Astrocyte of the cerebellum (primary cell): ENCODE results near the gene TOR4A.

Experiments
- DNase-seq: peaks from one replicate; pipeline ENCODE4 v3.0.0-alpha.2; 2011; ENCODE audit warnings: low read depth
- H3K4me3 ChIP-seq: 2 replicates; pipeline ENCODE4 v1.5.1; 2011; ENCODE audit warnings: mild to moderate bottlenecking, low read depth, low read length, moderate library complexity
- in situ Hi-C: cut with HindIII; loops from 2 replicates; pipeline ENCODE4 v1.10.0; 2017; ENCODE audit warnings: low sequenced_read_pairs
- TF ChIP-seq, protein P1 (sequence below): IDR thresholded peaks from 2 replicates; pipeline ENCODE4 v1.5.1; 2012; ENCODE audit warnings: low read length, low read depth, moderate library complexity, mild to moderate bottlenecking; ENCODE audit errors: missing control alignments

TOR4A gene

DNA sequence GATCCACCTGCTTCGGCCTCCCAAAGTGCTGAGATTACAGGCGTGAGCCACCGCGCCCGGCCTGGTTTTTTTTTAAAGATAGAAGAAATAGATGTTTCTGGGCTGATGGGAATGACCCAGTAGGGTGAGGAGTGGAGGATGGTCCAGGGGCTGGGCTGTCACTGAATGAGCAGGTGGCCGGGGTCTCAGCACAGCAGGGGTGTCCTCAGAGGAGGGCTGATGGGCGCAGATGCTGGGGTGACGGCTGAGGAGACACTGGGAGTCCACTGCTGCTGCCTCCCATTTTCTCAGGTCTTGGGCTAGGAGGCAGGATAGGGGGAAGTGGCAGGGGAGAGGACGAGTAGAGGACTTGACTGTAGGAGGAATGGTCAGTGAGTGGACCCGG is 2.3 kb upstream of the TOR4A start:
- no peak for DNase-seq

DNA sequence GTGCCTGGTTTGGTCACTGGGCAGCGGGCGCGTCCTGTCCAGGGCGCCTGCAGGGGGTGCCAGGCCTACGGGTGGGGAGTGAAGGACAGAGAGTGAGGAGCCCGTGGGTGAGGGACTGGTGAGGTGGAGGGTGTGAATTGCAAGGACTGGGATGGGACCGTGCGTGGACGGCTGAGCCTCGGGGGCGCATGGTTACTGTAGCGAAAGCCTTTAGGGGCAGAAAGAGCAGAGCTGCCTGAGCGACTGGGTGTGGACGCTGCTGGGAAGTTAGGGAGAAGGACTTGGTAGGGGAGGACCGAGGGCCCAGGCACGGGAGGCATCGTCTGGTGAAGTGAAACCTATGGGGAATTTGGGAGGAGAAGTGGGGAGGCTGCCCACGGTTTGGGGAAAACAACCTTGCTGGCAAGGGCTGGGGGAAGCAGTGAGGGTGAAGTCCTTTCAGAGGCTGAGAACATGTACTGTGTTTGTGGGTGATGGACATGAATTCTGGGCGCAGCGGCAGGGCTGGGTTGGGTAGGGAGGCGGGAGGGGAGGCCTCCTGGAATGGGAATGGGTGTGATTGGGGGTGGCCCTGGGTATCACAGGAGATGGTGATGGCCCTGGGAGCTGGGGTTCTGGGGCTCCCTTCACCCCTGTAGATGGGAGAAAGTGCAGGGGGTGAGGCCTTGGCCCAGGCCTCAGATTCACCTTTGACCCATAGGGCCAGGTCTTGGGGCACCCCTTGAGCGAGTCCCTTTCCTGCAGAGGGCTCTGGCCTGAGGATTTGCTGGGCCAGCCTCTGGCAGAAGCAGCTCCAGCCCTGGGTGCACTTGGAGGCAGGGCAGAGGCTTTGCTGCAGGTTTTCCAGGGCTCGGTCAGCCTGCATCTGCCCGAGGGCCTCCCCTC is 1.7 kb upstream of the TOR4A start:
- DNase-seq: no peak
- in situ Hi-C loops: no loop called here

More for the DNA sequence above, 2.3 kb upstream of the TOR4A start:
- in situ Hi-C loops: no loop called here
- TF ChIP-seq, protein P1, sequence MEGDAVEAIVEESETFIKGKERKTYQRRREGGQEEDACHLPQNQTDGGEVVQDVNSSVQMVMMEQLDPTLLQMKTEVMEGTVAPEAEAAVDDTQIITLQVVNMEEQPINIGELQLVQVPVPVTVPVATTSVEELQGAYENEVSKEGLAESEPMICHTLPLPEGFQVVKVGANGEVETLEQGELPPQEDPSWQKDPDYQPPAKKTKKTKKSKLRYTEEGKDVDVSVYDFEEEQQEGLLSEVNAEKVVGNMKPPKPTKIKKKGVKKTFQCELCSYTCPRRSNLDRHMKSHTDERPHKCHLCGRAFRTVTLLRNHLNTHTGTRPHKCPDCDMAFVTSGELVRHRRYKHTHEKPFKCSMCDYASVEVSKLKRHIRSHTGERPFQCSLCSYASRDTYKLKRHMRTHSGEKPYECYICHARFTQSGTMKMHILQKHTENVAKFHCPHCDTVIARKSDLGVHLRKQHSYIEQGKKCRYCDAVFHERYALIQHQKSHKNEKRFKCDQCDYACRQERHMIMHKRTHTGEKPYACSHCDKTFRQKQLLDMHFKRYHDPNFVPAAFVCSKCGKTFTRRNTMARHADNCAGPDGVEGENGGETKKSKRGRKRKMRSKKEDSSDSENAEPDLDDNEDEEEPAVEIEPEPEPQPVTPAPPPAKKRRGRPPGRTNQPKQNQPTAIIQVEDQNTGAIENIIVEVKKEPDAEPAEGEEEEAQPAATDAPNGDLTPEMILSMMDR: no peak
- H3K4me3 ChIP-seq: no peak overlapping the region

DNA sequence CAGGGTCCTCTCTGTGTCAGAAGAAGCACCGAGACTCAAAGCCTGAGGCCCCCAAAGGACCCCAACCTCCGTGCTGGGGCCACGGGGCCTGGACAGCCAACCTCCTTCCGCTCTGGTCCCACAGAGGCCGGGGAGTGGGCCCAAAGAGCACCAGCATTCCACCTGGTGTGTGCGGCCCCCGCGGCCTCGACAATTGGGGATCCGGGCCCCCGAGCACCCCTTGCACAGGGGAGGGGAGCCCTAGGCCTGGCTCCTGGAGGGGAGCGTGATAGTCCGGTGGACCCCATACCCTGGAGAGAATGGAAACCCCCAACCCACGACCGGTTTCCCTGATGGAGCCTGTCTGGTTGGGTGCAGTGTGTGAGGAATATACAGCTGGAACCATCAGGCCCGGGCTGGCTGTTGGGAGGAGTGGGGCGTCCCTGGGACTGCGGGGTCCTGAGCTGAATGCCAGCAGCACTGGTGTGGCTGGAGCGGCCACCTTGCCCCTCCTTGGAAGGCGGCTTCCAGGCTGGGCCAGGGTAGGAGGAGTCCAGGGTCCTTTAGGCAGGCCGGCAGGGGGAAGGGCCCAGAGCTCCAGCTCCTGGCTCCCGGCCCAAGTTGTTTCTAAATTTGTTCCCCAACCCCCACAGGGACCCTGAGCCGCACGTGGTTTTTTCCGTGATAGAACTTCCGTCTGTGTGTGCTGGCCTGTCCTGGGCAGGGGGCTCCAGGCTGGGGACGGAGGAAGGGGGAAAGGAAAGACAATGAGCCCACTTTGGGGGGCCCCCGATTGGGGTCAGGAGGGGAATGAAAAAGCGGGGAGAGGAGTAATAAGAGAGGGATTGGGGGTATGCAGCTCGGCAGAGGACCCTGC is 825 bp upstream of the TOR4A start:
- peak overlapping the region; percentile 62 for H3K4me3 ChIP-seq
- DNase-seq: no peak
- TF ChIP-seq, protein P1: no peak
- in situ Hi-C loops: no loop called here

More for the DNA sequence above, 1.7 kb upstream of the TOR4A start:
- no peak overlapping the region for H3K4me3 ChIP-seq
- TF ChIP-seq, protein P1: no peak

DNA sequence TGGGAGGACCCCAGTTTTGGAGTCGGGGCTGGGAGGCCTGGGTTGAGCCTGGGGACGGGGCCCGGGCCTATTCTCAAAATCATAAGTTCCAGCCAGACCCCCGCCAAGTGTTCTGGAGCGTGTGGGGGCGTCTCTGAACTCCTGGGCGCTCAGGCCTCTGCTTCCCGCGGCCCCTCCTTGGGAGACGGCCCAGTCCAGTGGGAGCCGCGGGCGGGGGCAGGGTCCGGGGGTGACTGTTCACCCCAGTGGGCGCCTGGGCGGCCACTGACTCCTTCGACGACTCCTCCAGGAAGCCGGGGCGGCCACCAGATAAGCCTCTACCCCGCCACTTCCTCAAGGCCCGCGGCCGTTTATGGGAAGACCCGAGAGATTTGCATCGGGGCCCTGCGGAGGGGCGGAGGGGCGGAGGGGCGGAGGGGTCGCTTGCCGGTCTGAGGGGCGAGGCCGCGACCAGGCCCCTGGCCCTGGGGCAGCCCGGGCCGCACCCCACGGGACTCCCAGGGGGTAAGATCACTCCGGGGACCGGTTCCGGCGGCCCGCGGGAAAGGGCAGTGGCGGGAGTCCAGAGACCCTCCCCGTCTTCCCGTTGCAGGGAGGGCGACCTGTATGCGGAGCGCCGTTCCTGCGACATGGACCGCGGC is 655 bp downstream of the TOR4A start:
- in situ Hi-C loops: no loop called here
- H3K4me3 ChIP-seq: peak overlapping the region; percentile 62
- no peak for DNase-seq
- TF ChIP-seq, protein P1: no peak

DNA sequence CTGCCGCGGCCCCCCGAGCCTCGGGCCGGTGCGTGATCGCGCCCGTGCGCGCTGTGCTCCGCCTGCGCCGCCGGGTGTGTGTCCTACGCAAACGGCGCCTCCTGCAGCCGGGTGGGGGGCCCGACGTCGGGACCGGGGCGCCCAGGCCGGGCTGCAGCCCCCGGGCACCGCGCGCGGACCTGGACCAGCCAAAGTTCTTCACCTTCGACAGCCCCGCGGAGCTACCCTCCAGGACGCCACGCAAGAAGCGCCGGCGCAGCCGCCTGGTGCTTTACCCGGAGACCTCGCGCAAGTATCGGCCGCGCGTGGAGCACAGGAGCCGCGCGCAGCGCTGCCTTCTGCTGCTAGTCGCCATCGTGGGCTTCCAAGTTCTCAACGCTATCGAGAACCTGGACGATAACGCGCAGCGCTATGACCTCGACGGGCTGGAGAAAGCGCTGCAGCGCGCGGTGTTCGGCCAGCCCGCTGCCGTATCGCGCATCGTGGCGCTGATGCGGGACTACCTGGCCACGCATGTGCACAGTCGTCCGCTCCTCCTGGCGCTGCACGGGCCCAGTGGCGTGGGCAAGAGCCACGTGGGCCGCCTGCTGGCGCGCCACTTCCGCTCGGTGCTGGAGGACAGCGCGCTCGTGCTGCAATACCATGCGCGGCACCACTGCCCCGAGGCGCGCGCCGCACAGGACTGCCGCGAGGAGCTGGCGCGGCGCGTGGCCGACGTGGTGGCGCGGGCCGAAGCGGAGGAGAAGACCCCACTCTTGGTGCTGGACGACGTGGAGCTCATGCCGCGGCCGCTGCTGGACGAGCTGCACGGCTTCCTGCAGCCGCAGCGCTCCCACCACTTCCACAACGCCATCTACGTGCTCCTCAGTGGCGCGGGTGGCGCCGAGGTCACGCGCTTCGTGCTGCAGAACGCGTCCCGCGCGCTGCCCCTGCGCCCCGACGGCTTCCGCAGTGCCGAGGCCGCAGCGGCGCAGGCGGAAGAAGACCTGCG is 1.5 kb downstream of the TOR4A start:
- in situ Hi-C loops: no loop called here

More for the DNA sequence above, 1.5 kb downstream of the TOR4A start:
- peak overlapping the region; percentile 62 for H3K4me3 ChIP-seq
- TF ChIP-seq, protein P1: no peak
- no peak for DNase-seq
